ENCODE results near the gene IL17F. TPM values are rescaled to one million over a fixed set of nuclear protein-coding genes. Genes with fewer than 3 reads are reported as not detected.

IL17F gene
- polyA plus RNA-seq, 1 donor (not counting 4 experiments of a cell fraction or from before 2014, with no cell fraction given) = not detected

DNA sequence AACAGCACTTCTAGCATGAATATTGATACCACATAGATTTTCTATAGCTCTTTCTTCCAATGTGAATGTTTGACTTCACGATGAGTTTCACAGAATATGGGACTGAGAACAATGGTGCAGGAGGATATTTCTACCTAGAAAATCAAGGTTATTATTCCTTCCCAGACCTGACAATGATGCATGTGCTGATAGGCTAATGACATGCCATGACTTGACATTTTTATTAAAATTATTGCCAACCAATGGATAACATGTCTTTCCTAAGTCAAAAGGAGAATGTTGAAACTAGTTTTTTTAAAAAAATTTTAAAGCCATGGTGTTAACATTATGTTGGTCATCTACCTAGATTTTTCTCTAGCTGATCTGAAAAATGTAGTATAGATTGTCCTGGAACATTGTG, 57.2 kb downstream of the IL17F start:
- FAIRE-seq = no peak
- Histone ChIP-seq H2AFZ (ENCODE audit: control insufficient read depth, low read length) (no peak overlapping the region), H3K4me3 (ENCODE audit: control insufficient read depth in 2 of 3, extremely low read depth in 1 of 3, insufficient read depth in 2 of 3, low read depth in 1 of 3, low read length in 3 of 3) (no peak overlapping the region), H3K36me3 (ENCODE audit: control insufficient read depth in 2 of 2, extremely low read depth in 1 of 2, insufficient read depth in 2 of 2, low read length in 2 of 2) (no peaks in the 10 kb centered on the region), H3K79me2 (ENCODE audit: control insufficient read depth, insufficient read depth, low read length) (no peaks in the 10 kb centered on the region), H4K20me1 (ENCODE audit: control insufficient read depth, extremely low read depth, insufficient read depth, low read length) (no peaks in the 10 kb centered on the region), H3K4me1 (ENCODE audit: control insufficient read depth, extremely low read depth, insufficient read depth, low read length) (no peaks in the 10 kb centered on the region), H3K4me2 (ENCODE audit: control insufficient read depth, extremely low read depth, insufficient read depth, low read depth, low read length) (no peak overlapping the region), H3K9ac (ENCODE audit: control insufficient read depth, extremely low read depth, insufficient read depth, low read length) (no peak overlapping the region), H3K9me1 (ENCODE audit: control insufficient read depth, extremely low read depth, insufficient read depth, low read length) (no peaks in the 10 kb centered on the region), H3K27me3 (ENCODE audit: control insufficient read depth, extremely low read depth, insufficient read depth, low read length) (no peaks in the 10 kb centered on the region), H3K9me3 (ENCODE audit: control insufficient read depth, low read depth, low read length) (no peaks in the 10 kb centered on the region), H3K27ac (ENCODE audit: control insufficient read depth, insufficient read depth, low read length) (no peak overlapping the region)
- dilution Hi-C loops (cut with MboI; ENCODE audit: extremely low pct_ligation_motif_present, low sequenced_read_pairs) = no loop called here
- DNase-seq (ENCODE audit: low read depth, low spot score) = no peak
- TF ChIP-seq, protein P1, sequence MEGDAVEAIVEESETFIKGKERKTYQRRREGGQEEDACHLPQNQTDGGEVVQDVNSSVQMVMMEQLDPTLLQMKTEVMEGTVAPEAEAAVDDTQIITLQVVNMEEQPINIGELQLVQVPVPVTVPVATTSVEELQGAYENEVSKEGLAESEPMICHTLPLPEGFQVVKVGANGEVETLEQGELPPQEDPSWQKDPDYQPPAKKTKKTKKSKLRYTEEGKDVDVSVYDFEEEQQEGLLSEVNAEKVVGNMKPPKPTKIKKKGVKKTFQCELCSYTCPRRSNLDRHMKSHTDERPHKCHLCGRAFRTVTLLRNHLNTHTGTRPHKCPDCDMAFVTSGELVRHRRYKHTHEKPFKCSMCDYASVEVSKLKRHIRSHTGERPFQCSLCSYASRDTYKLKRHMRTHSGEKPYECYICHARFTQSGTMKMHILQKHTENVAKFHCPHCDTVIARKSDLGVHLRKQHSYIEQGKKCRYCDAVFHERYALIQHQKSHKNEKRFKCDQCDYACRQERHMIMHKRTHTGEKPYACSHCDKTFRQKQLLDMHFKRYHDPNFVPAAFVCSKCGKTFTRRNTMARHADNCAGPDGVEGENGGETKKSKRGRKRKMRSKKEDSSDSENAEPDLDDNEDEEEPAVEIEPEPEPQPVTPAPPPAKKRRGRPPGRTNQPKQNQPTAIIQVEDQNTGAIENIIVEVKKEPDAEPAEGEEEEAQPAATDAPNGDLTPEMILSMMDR (optimal IDR thresholded peaks at IDR 0.05 in 1 of 3, IDR thresholded peaks at IDR 0.05 in 1 of 3, conservative IDR thresholded peaks at IDR 0.05 in 1 of 3; ENCODE audit: extremely low read depth in 1 of 3, insufficient read depth in 2 of 3, low read length in 3 of 3) = no peak
- TF ChIP-seq EZH2 (IDR thresholded peaks at IDR 0.05; ENCODE audit: low read length) = no peak

Other genes with a start within 250 kb of the IL17F start
- under 0.01 to 0.01 TPM (median 0.01 TPM) in 3 replicates for gene PKHD1, start 156.9 kb downstream of the IL17F start, polyA plus RNA-seq
- gene IL17A, start 58.1 kb downstream of the IL17F start, polyA plus RNA-seq = not detected in 3 replicates
- 30.1 to 70.5 TPM (median 60.9 TPM) in 3 replicates for gene MCM3, start 40.2 kb upstream of the IL17F start, polyA plus RNA-seq
- gene PAQR8, start 117.7 kb upstream of the IL17F start, polyA plus RNA-seq = 0.80 to 1.6 TPM (median 1.3 TPM) in 3 replicates
- gene EFHC1, start 175.8 kb upstream of the IL17F start, polyA plus RNA-seq = 9.6 to 20.5 TPM (median 15.8 TPM) in 3 replicates